ENCODE data around the gene STRA8.

Gene STRA8

GRCh38 chr7:135239263-135239662 lies 5.6 kb downstream of the STRA8 start:
- no peak for DNase-seq

- no peak for DNase-seq
Measured at GRCh38 chr7:135240441-135240840, 6.8 kb downstream of the STRA8 start.

GRCh38 chr7:135242096-135242684 lies 8.6 kb downstream of the STRA8 start:
- DNase-seq: no peak

- DNase-seq: no peak
Measured at GRCh38 chr7:135245226-135246190, 11.9 kb downstream of the STRA8 start.

- DNase-seq: no peak
Measured at GRCh38 chr7:135246191-135246825, 12.7 kb downstream of the STRA8 start.

GRCh38 chr7:135247746-135248471 lies 14.3 kb downstream of the STRA8 start:
- no peak for DNase-seq

- no peak for DNase-seq
Measured at GRCh38 chr7:135248546-135248945, 14.9 kb downstream of the STRA8 start.

- no peak for DNase-seq
Measured at GRCh38 chr7:135251496-135252391, 18.1 kb downstream of the STRA8 start.

GRCh38 chr7:135253851-135254771 lies 20.5 kb downstream of the STRA8 start:
- no peak for DNase-seq

- no peak for DNase-seq
Measured at GRCh38 chr7:135257790-135258189, 24.2 kb downstream of the STRA8 start.

GRCh38 chr7:135258585-135258984 lies 24.9 kb downstream of the STRA8 start:
- DNase-seq: no peak

- DNase-seq: no peak
Measured at GRCh38 chr7:135259702-135260101, 26.1 kb downstream of the STRA8 start.

- DNase-seq: no peak
Measured at GRCh38 chr7:135260470-135260869, 26.8 kb downstream of the STRA8 start.

GRCh38 chr7:135260930-135261721 lies 27.5 kb downstream of the STRA8 start:
- no peak for DNase-seq

GRCh38 chr7:135262623-135263320 lies 29.1 kb downstream of the STRA8 start:
- no peak for DNase-seq

GRCh38 chr7:135263321-135263970 lies 29.8 kb downstream of the STRA8 start:
- DNase-seq: no peak

- no peak for DNase-seq
Measured at GRCh38 chr7:135265637-135266036, 32.0 kb downstream of the STRA8 start.

- DNase-seq: no peak
Measured at GRCh38 chr7:135269921-135270320, 36.3 kb downstream of the STRA8 start.

Data from stimulated activated CD4-positive, alpha-beta T cell treated with anti-CD3 and anti-CD28 coated beads, Interleukin-4, amount 100 ng/mL, for 4 hours (primary cell).